Left colon (tissue), 2 donors: ENCODE results near the gene HMCN2. TPM values are rescaled to one million over a fixed set of nuclear protein-coding genes. Genes with fewer than 3 reads are reported as not detected.
"Not testable (repeated sequence)": the region's sequence is repeated elsewhere in the genome, so short reads cannot be mapped to it uniquely, and the experiment has no call there.

ENCODE experiments used
- ATAC-seq: fragments of 200-7000 bp; cut with Tn5 transposase; one replicate; pipeline ENCODE4 v1.9.1; 2020; ENCODE audit warnings: mild to moderate bottlenecking, moderate library complexity
- DNase-seq, 2 donors: peaks; one replicate each; pipeline ENCODE4 v3.0.0-alpha.2; 2020
- intact Hi-C, 2 donors: fragments of 100-400 bp; cut with DNase I in 1 of 2; cut with micrococcal nuclease in 1 of 2; formaldehyde crosslinking; loops; one replicate each; pipeline versions ENCODE4 v1.11.2 to v1.14.0; 2022; cut with DNase I, micrococcal nuclease
- total RNA-seq, 2 donors: library from RNA; stranded (reverse); fragmentation: NEBNext Ultra II Directional; extraction: Animal tissue kit (Norgen Biotek cat#: 25700); gene quantifications; one replicate each; pipeline ENCODE4 v1.2.1, GENCODE V29; 2021
- donor health status: DM: no; HTN: no; CAD: no.
- donor health status: DM: yes; HTN: yes; CAD: no.

The HMCN2 gene
- total RNA-seq, 2 donors from 2014 or later: 19.1 to 23.3 TPM

GRCh38 chr9:130260816-130261765 is 4.5 kb upstream of the HMCN2 start:
- ATAC-seq (no peak), DNase-seq (no peak)
- intact Hi-C loops: no loop called here

GRCh38 chr9:130262061-130262745 is 3.4 kb upstream of the HMCN2 start:
- intact Hi-C loops: no loop called here
- no peak for ATAC-seq
- DNase-seq: no peak

GRCh38 chr9:130262771-130263170 is 2.8 kb upstream of the HMCN2 start:
- intact Hi-C loops: no loop called here
- ATAC-seq (no peak), DNase-seq (no peak)

- ATAC-seq: no peak
- DNase-seq: no peak
- intact Hi-C loops: no loop called here
Observed at GRCh38 chr9:130263601-130264413, 1.8 kb upstream of the HMCN2 start.

- DNase-seq: no peak
- intact Hi-C loops: no loop called here
- ATAC-seq: no peak
Observed at GRCh38 chr9:130264414-130265350, 878 bp upstream of the HMCN2 start.

- intact Hi-C loops: no loop called here
- DNase-seq (no peak), ATAC-seq (no peak)
Observed at GRCh38 chr9:130266236-130267098, 907 bp downstream of the HMCN2 start.

- ATAC-seq (no peak), DNase-seq (no peak)
- intact Hi-C loops: no loop called here
Observed at GRCh38 chr9:130267930-130268329, 2.4 kb downstream of the HMCN2 start.

- intact Hi-C loops: no loop called here
- ATAC-seq: no peak
- DNase-seq: no peak
Observed at GRCh38 chr9:130268521-130269211, 3.1 kb downstream of the HMCN2 start.

- ATAC-seq: no peak
- intact Hi-C loops: no loop called here
- DNase-seq: no peak
Observed at GRCh38 chr9:130271473-130271872, 5.9 kb downstream of the HMCN2 start.

- intact Hi-C loops: no loop called here
- DNase-seq: no peak
- no peak for ATAC-seq
Observed at GRCh38 chr9:130275156-130275555, 9.6 kb downstream of the HMCN2 start.

- DNase-seq: no peak
- ATAC-seq: no peak
- intact Hi-C loops: no loop called here
Observed at GRCh38 chr9:130276121-130276520, 10.6 kb downstream of the HMCN2 start.

- DNase-seq (no peak), ATAC-seq (no peak)
- intact Hi-C loops: no loop called here
Observed at GRCh38 chr9:130276955-130277354, 11.4 kb downstream of the HMCN2 start.

GRCh38 chr9:130277525-130277924 is 12.0 kb downstream of the HMCN2 start:
- intact Hi-C loops, ATAC-seq, DNase-seq: not testable (repeated sequence)

GRCh38 chr9:130283539-130284248 is 18.1 kb downstream of the HMCN2 start:
- ATAC-seq (no peak), DNase-seq (no peak)
- intact Hi-C loops: no loop called here

- ATAC-seq (no peak), DNase-seq (no peak)
- intact Hi-C loops: no loop called here
Observed at GRCh38 chr9:130284249-130284625, 18.7 kb downstream of the HMCN2 start.

GRCh38 chr9:130284690-130285089 is 19.1 kb downstream of the HMCN2 start:
- DNase-seq (no peak), ATAC-seq (no peak)
- intact Hi-C loops: no loop called here
